ENCODE measurements around the gene CHSY1.

Gene CHSY1

DNA sequence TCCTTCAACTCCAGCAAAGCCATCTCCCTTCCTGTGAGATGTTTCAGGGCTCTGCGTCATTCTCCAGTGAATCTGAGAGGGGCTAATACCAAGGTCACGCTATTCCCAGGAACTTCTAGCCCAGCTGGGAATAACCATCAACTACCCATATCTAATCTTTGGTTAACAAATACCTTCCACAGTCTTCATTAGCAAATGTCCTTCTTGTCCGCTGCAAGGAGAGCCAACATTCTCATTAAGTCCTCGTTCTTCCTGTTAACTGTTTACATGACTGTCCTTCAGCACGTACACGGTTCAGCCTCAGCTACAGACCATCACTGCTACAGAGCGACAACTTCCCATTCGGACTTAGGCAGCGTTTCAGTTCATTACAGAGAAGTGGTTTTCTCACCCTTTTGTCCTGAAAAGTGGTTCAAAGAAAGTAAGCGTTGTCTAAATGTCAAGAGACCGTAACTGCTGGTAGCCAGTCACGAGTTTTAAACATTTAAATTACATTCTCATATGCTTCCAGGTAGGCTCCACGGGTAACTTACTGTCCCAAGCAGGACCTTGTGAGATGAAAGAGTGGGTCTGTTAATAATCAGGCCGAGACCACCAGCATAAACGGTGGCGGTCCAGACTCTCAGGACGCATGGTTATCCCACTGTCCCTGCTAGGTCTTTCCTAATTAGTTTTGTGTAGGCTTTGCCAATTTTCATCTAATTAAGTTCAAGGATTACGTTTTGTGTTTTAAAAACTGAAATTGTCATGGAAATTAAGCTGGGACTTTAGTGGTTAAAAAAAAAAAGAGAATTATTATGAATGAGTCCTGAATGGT is 63.8 kb downstream of the CHSY1 start:
- no peak for ATAC-seq
- no peak for DNase-seq

DNA sequence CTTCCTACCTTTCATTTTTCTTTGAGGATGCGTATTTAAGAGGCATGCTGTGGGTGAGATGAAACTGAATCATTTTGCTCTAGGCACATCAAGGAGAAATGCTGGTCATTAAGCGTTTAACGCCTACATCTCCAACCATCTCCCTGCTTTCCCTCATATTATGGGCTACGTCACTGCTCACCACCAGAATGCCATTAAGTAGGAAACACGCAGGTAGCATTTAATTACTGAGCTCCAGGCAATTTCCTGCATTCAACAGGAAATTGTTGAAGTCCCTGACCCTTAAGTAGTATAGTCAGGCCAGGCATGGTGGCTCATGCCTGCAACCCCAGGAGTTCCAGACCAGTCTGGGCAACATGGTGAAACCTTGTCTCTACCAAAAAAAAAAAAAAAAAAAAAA is 66.1 kb downstream of the CHSY1 start:
- no peak for ATAC-seq
- no peak for DNase-seq

DNA sequence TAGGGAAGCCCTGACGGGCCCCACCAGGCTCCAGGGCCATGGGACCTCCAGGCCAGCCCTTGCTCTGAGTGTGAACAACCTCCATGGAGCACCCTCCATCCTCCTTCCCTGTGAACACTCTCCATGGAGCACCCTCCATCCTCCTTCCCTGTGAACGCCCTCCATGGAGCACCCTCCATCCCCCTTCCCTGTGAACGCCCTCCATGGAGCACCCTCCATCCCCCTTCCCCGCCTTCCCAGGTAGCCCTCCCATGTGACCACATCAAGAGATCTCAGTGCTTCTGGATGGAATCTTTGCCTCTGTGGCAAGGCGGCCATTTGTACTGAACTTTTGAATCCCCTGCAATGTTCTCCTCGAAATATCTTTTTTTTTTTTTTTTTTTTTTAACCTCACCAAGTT is 66.5 kb downstream of the CHSY1 start:
- no peak for DNase-seq
- no peak for ATAC-seq

DNA sequence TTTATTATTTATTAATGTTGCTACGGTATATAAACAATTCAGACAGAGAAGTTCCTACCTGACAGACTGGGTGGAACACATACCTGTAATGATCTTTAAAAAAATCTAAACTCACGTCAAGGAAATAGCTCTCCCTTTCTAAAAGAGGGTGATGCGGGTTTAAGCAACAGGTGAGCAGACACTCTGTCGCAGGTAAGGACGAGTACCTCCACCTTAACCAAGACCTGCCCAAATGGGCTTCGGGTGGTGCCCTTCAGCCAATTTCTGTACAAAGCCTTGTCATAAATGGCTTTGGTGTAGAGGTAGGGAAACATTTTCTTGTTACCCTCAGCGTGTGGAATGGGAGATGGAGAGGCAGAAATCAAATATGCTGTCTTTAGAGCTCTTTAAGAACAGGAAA is 67.0 kb downstream of the CHSY1 start:
- DNase-seq = no peak
- no peak for ATAC-seq

DNA sequence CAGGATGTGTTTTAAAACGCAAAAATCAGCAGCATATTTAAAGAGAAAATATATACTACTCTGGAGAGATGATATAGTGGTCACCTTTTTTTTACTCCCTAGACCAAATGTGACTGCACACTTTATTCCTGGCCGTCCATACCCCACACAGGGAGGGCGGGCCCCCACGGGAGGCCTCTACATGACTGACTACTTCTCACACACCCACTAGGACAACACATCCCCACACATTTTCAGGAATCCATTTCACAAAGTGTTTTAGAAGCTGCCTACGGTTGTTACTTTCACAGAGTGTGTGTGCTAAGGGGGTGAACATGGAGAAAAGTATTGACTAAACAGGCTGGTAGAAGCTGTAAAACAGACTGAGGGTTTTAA is 67.9 kb downstream of the CHSY1 start:
- ATAC-seq (no peak), DNase-seq (no peak)

DNA sequence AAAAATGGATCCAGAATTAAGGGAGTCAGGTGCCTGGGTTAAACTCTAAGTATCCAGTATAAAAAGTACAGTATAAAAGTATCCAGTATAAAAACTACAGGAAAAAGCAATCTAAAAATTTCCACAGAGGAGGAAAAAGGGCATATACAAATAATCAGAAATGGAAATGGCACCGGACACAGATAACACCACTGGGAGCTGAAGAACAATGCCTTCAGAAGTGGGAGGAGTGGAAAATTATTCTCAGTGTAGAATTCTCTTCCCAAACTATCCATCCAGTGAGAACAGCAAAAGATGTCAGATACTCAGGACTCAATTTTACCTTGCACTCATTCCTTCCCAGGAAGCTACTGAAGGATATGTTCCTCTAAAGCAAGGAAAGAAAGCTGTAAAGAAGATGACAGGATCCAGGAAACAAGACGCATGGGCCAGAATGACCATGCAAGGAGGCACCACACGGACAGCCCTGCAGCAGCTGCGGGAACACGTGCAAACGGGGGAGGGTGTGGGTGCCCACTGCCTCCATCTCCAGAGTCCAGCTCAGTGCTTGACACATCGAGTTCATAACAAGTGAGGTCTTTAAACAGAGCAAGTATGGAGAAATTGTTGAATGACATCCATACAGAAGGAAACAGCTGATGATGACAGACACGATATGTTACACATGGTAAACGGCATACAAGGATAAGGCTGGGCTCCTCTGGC is 68.5 kb downstream of the CHSY1 start:
- ATAC-seq = no peak
- no peak for DNase-seq

DNA sequence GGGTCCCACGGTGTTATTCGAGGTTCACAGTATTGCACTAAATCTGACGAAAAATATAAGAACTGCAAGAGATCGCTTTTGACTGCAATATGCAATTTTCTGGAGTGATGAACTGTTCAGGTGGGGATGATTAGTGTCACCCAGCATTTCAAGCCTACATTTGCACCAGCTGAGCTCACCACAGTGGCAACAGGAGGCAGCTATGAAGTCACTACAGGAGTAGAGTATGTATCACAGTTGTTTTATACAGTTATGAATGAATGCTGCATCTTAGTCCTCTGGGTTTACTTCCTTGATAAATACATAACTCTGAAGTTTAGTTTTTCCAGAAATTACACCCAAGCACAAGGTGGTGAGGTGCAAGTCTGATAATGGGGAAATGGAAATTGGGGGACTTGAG is 69.6 kb downstream of the CHSY1 start:
- ATAC-seq (peak; percentile 47), DNase-seq (no peak)

DNA sequence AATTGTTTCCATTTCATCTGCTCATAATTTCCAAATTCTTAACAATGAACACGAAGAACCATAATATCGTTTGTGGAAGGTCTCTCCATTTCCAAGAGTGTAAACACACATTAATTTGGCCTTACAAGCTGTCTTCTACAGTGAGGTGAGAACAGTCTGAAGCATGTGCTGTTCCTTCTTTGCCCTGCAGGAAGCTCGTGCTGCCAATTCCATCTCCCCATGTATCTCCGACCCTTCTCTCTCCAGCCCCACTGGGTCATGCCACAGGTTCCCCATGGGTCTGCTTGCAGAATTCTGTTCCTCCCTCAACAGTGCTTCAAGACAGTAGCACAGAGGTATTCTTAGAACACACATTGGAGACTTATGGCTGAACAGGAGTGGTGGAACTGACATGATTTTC is 70.5 kb downstream of the CHSY1 start:
- ATAC-seq (no peak), DNase-seq (no peak)

DNA sequence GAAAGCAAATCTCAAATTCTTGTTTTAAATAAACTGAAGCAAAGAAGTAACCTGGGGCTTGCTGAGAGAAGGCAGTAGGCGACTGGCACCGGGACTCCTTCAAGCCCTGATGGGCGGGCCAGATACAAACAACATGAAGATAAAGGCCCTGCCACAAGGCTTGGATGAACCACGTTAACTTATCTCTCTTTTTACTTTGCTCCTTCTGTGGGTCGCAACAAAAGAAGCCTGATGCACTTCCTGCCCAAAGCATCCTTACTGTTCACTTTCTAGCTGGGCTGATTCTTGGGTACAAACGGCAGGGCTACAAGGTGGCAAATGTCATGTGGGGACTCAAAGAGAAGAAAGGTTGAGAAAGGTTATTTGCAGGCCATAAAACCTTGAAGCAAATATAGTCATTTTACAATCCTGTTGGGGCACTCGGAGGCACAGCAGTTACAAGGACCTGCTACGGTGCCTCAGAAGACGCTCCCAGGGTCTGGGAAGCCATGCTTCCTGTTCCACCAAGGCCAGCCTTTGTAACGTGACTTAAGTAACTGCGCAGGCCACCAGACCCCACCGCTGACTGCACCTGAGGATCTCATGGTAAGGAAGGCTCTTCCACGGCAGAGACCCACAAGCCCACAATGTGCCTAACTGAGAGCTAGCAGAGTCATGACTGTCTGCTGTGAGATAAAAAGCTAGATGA is 71.1 kb downstream of the CHSY1 start:
- ATAC-seq (peak; percentile 42), DNase-seq (no peak)

DNA sequence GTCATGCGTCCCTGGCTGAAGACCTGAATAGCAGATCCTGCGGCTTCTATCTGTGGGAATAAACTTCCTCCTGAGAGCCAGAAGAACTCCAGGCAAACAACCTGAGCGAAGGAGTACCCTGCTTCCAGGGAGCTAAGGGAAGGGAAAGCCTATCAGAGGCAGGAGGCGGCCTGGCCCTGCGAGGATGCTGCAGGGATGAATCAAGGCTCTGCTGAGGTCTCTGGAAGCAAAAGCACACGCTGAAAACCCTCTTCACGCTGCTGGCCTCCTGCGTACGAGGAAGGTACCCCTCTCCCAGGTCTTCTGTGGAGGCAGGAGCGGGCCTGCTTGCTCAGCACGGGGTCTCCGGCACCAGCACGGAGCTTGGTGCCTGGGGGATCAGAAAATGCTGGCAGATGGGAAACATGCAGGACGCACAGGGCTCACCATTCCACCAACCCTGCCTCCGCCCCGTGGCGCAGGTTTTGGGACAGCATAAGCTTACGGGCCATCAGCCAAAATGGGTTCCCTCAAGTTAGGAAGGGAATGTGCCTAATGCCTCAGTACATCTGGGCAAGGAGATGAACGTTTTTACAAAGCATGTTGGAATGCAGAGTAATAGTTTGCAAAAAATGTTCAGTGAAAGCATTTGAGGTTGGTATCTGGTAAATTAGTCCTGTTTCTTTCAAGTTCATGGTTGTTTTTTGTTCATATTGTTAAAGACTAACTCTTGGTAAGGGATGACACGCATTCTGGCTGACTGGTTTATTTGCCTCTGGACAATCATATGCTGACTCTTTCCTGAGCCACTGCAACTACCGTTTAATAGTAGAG is 72.3 kb downstream of the CHSY1 start:
- DNase-seq = no peak

DNA sequence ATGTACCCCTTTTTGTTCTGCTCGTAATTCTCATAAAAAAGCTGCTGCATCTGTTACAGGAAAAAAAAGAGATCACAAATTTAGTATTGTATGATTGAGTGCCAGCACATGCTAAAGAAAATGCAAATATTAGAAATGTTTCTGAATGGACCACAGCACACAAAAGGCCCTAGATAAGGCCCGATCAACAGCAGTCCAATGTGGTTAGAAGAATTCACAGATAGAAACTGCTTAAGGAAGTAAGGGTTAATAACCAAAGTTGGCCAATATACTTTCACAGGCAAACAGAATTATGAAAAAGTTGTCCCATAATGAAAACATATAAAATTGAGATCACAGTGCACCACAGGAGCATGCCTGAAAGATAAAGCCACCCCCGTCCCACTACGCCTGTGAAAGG is 72.9 kb downstream of the CHSY1 start:
- DNase-seq (no peak), ATAC-seq (no peak)

More for the DNA sequence above, 72.3 kb downstream of the CHSY1 start:
- no peak for ATAC-seq

DNA sequence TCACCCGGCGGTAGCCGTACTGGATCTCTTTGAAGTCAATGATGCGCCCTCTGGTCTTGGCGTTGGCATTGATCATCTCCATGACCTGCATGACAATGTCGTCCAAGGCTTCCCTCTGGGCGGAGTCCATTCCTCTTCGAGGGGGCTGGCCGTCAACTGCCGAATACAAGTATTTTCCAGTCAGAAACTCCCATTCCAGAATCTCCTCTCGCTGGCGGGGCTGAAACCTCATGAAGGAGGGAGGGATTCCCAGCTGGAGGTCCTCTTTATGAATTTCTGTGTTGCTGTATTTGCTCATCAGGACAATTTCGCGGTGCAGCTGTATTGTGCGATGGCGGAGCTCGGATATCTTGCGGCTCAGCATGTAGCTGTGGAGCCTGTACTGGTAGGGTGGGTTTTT is 73.4 kb downstream of the CHSY1 start:
- no peak for ATAC-seq
- DNase-seq = no peak

DNA sequence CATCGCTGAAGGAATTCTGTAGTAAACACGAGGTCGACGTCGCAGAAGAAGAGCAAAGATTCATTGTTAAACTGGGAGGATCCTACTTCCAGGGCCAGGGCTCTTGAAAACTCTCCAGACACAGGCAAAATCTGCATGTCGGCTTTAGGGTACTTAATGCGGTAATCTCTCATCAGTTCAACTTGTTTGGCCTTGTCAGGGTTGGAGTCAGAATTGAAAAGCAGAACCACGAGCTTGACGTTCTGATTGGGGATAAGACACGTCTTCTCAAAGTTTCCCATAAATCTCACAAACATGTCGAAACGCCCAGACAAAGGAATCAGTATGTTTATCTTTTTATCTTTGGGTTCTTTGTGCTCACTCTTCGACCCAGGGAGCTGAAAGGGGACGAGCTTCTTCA is 74.0 kb downstream of the CHSY1 start:
- DNase-seq (no peak), ATAC-seq (no peak)

DNA sequence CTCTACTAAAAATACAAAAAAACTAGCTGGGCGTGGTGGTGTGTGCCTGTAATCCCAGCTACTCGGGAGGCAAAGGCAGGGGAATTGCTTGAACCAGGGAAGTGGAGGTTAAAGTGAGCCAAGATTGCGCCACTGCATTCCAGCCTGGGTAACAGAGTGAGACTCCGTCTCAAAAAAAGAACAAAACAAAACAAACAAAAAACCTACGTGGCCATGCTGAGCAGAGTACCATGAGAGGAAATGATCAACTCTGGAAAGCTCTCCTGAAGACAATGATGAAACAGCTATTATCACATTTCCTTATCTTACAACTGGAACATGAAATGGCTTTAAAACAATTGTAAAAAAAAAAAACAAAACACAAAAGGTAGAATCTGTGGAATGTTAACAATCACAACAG is 75.2 kb downstream of the CHSY1 start:
- ATAC-seq = no peak
- no peak for DNase-seq

DNA sequence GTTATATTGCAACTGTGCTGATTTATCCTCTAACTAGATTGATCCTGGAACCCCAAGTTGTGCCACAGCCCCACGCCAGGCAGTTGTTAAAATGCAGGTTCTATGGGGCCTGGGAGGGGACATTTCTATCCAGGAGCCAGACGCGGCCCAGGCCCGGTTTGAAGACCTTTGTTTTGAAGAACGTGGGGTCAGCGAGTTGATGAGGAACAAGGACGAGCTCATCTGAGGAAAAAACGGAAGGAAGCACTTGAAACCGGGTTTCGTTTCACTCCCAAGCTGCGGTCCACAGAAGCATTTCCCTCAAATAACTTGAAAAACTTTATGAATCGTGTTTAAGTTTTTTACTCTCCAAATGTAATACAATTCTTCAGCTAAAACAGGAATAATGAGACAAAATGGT is 76.4 kb downstream of the CHSY1 start:
- ATAC-seq (no peak), DNase-seq (no peak)

DNA sequence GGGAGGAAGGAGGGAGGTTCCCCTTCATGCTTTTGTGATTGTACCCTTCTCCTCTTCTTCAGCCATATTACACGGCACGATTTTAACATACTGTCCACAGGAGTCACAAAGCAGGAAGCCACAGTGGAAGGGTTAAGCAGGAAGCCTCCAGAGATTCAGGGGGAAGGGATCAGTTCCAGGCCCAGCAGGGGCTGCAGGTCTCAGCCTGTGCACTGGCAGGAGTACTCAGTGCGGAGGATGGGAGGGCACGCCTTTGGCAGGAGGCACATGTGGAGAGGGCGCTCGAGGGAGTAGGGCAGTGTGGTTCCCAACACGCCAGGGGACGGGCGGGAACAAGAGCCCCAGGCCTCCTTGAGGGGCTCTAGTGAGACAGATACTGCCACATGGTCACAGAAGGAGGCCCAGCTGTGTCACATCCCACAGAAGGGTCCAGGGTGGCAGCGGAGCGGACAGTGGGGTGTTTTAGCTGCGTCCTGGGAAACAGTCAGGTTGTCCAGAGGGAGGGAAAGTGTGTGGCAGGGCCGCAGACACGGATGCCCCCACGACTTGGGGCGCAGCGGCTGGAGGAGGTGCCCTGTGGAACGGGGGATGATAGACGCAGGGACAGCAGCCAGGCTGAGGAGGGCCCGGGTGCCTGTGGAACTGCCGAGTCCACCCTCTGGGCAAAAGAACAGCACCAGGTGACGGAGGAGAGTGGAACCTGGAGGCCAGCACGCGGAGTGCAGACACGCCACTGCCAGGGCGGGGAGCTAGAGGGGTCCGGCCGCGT is 77.5 kb downstream of the CHSY1 start:
- DNase-seq (no peak), ATAC-seq (no peak)

DNA sequence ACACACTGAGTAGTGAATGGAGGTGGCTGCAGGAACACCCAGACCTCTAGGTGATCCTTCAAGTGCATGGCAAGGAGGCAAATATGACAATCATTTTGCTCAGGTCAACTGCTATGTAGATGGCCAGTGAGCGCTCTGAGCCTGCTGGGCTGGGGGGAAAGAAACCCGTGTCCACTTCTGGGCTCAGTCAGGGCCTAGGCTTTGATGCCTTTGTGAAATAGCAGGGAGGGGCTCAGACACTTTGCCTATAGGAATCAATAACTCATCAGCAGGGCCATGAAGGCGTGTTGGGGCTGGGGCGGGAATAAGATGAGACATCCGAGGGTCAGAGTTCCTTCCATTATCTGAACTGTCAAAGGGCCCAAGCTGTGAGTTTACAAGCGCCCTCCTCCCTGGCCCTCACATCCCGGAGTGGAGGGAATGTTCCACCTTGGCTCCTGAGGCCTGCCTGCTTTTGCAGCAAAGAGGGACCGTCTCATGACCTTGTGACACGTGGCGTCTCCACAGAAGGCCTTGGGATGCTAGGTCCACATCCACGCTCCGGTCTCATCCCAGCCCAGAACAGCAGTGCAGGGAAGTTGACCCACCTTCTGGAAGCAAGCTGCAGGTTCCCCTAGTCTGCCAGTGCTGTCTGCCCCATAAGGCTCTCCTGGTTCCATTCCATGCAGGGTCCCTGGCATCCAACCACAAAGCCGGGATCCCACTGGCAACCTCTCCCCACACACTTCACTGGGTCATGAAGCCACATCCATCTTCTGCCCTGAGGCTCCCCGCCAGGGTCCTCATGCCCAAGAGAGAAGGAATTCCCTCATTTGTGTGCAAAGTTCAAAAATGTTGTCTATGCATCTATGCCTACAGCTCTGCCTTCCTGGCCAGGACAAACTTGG is 78.4 kb downstream of the CHSY1 start:
- ATAC-seq (no peak), DNase-seq (no peak)

DNA sequence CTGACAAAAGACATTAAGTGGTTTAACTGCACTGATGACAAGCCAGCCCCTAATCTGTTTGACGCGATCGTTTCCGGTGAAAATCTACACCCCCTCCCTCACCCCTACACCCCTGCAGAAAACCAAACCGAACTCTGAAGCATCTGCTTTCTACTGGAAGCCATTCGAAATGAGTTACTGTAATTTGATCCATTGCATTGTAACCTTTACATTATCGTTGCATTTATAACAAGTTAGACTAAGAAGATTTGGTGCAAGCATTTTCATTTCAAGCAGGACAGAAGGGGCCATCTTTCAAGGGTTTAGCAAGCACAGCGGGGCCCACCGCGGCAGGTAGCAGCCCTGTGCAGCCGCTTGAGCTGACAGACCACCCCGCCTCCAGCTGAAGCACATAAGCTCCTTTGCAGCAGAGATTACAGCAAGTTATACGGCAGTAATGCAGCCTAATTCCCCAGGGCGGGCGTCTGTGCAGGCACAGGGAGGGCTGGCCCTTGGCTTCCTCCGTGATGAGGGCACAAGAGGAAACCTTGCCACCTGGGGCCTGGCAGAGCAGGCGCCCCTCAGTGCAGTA is 79.3 kb downstream of the CHSY1 start:
- no peak for ATAC-seq
- DNase-seq = no peak

DNA sequence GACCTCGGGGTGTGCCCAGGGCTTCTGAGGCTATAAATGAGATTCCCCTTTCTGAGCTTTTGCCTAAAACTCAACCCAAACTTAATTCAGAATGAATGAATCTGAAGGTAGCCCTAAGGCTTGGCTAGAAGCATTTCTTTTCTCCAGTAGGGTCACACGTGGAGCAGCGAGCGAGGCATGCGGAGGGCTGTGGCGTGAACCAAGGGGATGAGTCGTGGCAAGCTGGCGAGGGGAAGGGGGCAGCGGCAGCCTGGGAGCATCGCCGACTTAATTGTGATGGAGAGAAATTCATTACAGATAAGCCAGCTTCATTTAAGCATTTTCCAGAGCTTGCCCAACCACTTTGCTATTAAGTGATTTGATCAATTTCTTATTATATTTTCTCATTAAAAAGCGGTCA is 79.9 kb downstream of the CHSY1 start:
- no peak for DNase-seq
- no peak for ATAC-seq

All from stimulated activated naive CD8-positive, alpha-beta T cell treated with anti-CD3 and anti-CD28 coated beads, Interleukin-15, Interleukin-2, amounts not matched to agents 100 U/mL and 50 U/mL, for 24 hours (primary cell).